Activated CD8-positive, alpha-beta T cell treated with anti-CD3 and anti-CD28 coated beads, Interleukin-2, amount 10 ng/mL, durations not matched to agents 7 days and 5 days (primary cell): Measurements from ENCODE around the gene KCNMB2. TPM values are rescaled to one million over a fixed set of nuclear protein-coding genes. Genes with fewer than 3 reads are reported as not detected.
"Not testable (repeated sequence)": the region's sequence is repeated elsewhere in the genome, so short reads cannot be mapped to it uniquely, and the experiment has no call there.

Source experiments
- ATAC-seq: fragments of 150-1000 bp; cut with Tn5 transposase; one replicate; pipeline ENCODE4 v1.10.0; 2021; ENCODE audit warnings: moderate library complexity
- CTCF ChIA-PET: fragments of 350-600 bp; sonication (Branson Sonifier 250); formaldehyde crosslinking; loops from one replicate; lab custom pipeline; 2021; ENCODE audit warnings: antibody characterized with exemption; lab: Charles Lee
- POLR2A ChIA-PET: fragments of 350-600 bp; sonication (Branson Sonifier 250); formaldehyde crosslinking; loops from one replicate; lab custom pipeline; 2021; ENCODE audit warnings: antibody characterized with exemption; lab: Charles Lee
- DNase-seq: peaks from one replicate; pipeline ENCODE4 v3.0.0-alpha.2; 2020
- H3K27ac Mint-ChIP-seq: one replicate; pipeline ENCODE4 v1.8.0; 2021; ENCODE audit warnings: mild to moderate bottlenecking, mixed read lengths
- H3K27me3 Mint-ChIP-seq: one replicate; pipeline ENCODE4 v1.8.0; 2021; ENCODE audit warnings: low read depth, mixed read lengths
- H3K36me3 Mint-ChIP-seq: one replicate; pipeline ENCODE4 v1.8.0; 2021; ENCODE audit warnings: low read depth, mixed read lengths
- H3K4me1 Mint-ChIP-seq: one replicate; pipeline ENCODE4 v1.8.0; 2021; ENCODE audit warnings: low read depth, mixed read lengths
- H3K4me3 Mint-ChIP-seq: one replicate; pipeline ENCODE4 v1.8.0; 2021; ENCODE audit warnings: mild to moderate bottlenecking, mixed read lengths
- H3K9me3 Mint-ChIP-seq: one replicate; pipeline ENCODE4 v1.8.0; 2022; ENCODE audit warnings: mixed read lengths; ENCODE audit not compliant: insufficient read depth
- total RNA-seq, 2 experiments: library from RNA; stranded (reverse); gene quantifications; one replicate each; pipeline ENCODE4 v1.2.3, GENCODE V29; 2021

KCNMB2 gene
- total RNA-seq, 2 experiments from 2014 or later: not detected

DNA sequence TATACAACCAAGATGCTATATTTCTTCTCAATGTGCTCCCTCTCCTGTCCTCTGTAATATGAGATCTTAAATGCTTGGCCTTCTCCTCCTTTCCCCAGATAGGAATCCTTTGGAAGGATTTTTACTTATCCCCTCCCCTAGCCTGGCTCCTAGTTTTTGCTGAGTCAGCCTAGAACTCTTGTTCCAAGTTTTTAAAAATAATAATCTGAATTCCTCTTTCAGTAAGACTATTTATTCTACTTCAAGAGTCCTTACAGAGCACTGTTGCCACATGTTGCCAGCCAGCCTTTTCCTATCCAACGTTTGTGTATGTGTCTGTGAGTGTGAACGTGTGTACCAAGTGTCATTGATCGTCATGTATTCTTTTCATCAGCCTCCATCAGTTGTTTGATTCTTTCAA, 11.0 kb upstream of the KCNMB2 start:
- Mint-ChIP-seq H3K27me3 (no peaks in the 10 kb centered on the region), H3K4me1 (no peaks in the 10 kb centered on the region), H3K36me3 (no peaks in the 10 kb centered on the region), H3K4me3 (no peak overlapping the region), H3K27ac (no peak overlapping the region), H3K9me3 (no peaks in the 10 kb centered on the region)
- no peak for DNase-seq
- ChIA-PET POLR2A (no interaction called here), CTCF (no interaction called here)
- ATAC-seq: no peak

GRCh38 chr3:178526291-178526690, 9.9 kb upstream of the KCNMB2 start:
- no peaks in the 10 kb centered on the region for H3K27me3 Mint-ChIP-seq
- DNase-seq: no peak

DNA sequence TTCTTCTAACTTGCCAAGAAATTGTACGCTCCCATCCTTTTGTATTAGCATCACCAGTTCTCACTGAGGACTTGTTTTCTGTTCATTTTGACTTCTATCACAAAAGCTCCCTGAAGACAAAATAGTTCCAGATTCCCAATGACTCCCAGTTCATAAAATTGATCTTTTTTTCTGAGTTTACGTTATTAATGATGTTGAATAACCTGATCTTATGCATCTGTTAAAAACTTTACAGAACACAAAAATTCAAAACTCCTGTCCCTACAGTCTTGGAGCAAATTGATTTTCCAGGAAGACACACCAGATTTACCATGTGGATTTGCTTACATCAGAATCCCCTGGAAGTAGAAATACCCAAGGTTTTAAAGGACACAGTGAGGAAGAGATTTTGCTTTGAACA, 8.3 kb upstream of the KCNMB2 start:
- Mint-ChIP-seq H3K4me1 (no peaks in the 10 kb centered on the region), H3K36me3 (no peaks in the 10 kb centered on the region), H3K27ac (no peak overlapping the region), H3K4me3 (no peak overlapping the region), H3K27me3 (no peaks in the 10 kb centered on the region), H3K9me3 (no peaks in the 10 kb centered on the region)
- ATAC-seq: no peak
- DNase-seq: no peak
- CTCF ChIA-PET: no interaction called here
- POLR2A ChIA-PET: no interaction called here

More at GRCh38 chr3:178526291-178526690, 9.9 kb upstream of the KCNMB2 start:
- H3K4me1 Mint-ChIP-seq: no peaks in the 10 kb centered on the region
- H3K36me3 Mint-ChIP-seq: no peaks in the 10 kb centered on the region
- ChIA-PET CTCF (no interaction called here), POLR2A (no interaction called here)
- H3K4me3 Mint-ChIP-seq: no peak overlapping the region
- H3K27ac Mint-ChIP-seq: no peak overlapping the region
- ATAC-seq: no peak
- H3K9me3 Mint-ChIP-seq: no peaks in the 10 kb centered on the region

DNA sequence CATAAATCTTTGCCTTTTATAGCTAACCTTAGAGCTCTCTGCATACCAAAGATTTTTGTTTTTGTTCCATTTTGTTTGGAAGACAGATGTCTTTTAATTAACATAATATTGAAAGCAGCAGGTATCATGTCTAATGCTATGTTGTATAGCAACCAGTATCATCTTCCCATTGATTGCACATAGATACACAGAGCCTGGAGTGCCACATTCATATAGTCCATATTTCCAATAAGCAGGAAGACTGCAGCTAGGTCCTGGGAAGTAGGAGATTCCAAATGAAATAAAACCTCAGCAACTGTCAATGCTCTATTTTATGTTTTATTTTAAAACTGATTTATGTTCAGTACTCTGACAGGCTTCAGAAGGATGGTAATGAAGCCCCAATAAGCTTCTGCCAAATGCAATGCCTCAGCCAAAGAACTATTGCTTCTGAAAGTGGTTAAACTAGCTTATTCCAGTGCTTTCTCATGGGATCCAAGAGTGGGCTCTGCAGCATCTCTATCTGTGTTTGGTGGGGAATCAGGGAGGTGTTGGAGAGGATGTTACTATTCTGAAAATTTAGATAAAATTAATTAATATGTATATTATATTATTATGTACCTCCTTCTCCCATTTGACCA, 6.5 kb upstream of the KCNMB2 start:
- ChIA-PET POLR2A (no interaction called here), CTCF (no interaction called here)
- no peaks in the 10 kb centered on the region for H3K4me1 Mint-ChIP-seq
- H3K9me3 Mint-ChIP-seq: no peaks in the 10 kb centered on the region
- DNase-seq: no peak
- H3K27me3 Mint-ChIP-seq: no peaks in the 10 kb centered on the region
- no peaks in the 10 kb centered on the region for H3K36me3 Mint-ChIP-seq
- no peak overlapping the region for H3K4me3 Mint-ChIP-seq
- ATAC-seq: no peak
- H3K27ac Mint-ChIP-seq: no peak overlapping the region

- Mint-ChIP-seq H3K4me1 (no peaks in the 10 kb centered on the region), H3K9me3 (no peaks in the 10 kb centered on the region)
- CTCF ChIA-PET: no interaction called here
Observed at GRCh38 chr3:178532476-178532875, 3.8 kb upstream of the KCNMB2 start.

DNA sequence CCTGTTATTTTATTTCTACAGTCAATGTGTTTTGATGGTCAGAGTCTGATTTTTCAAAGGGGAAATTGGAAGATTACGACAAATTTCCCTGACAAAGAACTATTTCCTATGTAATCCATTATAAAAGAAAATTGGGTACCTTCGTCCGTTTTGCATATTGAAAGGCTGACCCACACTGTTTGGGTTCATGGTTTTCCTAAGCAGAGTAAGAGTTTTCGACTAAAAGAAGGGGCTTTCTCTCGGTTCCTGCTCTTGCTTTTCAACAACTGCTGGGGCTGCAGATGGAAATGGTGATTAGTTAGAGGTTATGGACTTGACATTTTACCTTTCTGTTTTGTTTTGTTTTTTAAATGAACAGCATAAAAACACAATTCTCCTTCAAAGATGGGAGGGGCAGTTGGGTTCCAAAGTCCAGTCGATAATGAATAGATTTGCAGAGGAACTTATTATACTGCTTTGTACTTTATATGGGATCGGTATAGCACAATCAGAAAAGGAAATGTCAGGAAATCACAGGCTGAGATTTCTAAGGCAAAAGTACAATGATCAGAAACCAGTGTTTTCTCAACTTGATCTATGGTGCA, 978 bp downstream of the KCNMB2 start:
- H3K4me3 Mint-ChIP-seq: no peak overlapping the region
- H3K27me3 Mint-ChIP-seq: peaks cover 10% of the 10 kb centered on the region
- no peak overlapping the region for H3K27ac Mint-ChIP-seq

More at GRCh38 chr3:178532476-178532875, 3.8 kb upstream of the KCNMB2 start:
- POLR2A ChIA-PET: no interaction called here
- no peak overlapping the region for H3K27ac Mint-ChIP-seq
- ATAC-seq: no peak
- no peak overlapping the region for H3K4me3 Mint-ChIP-seq
- no peaks in the 10 kb centered on the region for H3K36me3 Mint-ChIP-seq
- no peak for DNase-seq
- H3K27me3 Mint-ChIP-seq: peaks cover 10% of the 10 kb centered on the region

GRCh38 chr3:178538056-178538455, 1.8 kb downstream of the KCNMB2 start:
- ATAC-seq (no peak), DNase-seq (no peak)
- Mint-ChIP-seq H3K27me3 (peaks cover 10% of the 10 kb centered on the region), H3K4me1 (no peaks in the 10 kb centered on the region), H3K9me3 (no peaks in the 10 kb centered on the region), H3K36me3 (no peaks in the 10 kb centered on the region), H3K4me3 (no peak overlapping the region), H3K27ac (no peak overlapping the region)
- CTCF ChIA-PET: no interaction called here
- POLR2A ChIA-PET: no interaction called here

More for the DNA sequence above, 978 bp downstream of the KCNMB2 start:
- Mint-ChIP-seq H3K36me3 (no peaks in the 10 kb centered on the region), H3K9me3 (no peaks in the 10 kb centered on the region), H3K4me1 (no peaks in the 10 kb centered on the region)
- POLR2A ChIA-PET: no interaction called here
- ATAC-seq (no peak), DNase-seq (no peak)
- CTCF ChIA-PET: no interaction called here

- peaks cover 10% of the 10 kb centered on the region for H3K27me3 Mint-ChIP-seq
- H3K36me3 Mint-ChIP-seq: no peaks in the 10 kb centered on the region
- no peak overlapping the region for H3K27ac Mint-ChIP-seq
- POLR2A ChIA-PET: no interaction called here
- CTCF ChIA-PET: no interaction called here
- no peaks in the 10 kb centered on the region for H3K9me3 Mint-ChIP-seq
- no peaks in the 10 kb centered on the region for H3K4me1 Mint-ChIP-seq
- no peak for DNase-seq
- ATAC-seq: no peak
- no peak overlapping the region for H3K4me3 Mint-ChIP-seq
Observed at GRCh38 chr3:178540184-178540583, 3.9 kb downstream of the KCNMB2 start.

DNA sequence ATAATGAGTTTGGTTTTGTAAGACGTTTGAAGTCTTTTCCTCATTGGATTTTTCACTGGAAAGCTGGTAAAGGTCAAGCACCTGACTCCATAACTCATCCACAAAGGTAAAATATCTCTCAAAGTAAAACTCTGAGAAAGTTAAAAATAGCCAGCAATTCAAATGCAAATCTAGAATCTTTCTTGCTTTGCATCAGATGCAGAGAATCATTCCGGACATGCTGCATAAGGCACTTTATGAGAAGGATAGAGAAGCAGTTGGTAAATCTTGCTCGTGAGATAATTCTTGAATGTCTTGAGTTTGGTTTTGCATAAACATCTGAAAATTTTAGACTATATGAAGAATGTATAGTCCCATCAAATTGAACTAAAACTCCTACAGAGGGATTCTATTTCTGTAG, 9.1 kb downstream of the KCNMB2 start:
- DNase-seq (no peak), ATAC-seq (no peak)
- H3K9me3 Mint-ChIP-seq: no peaks in the 10 kb centered on the region
- no peaks in the 10 kb centered on the region for H3K4me1 Mint-ChIP-seq
- H3K36me3 Mint-ChIP-seq: no peaks in the 10 kb centered on the region
- no peak overlapping the region for H3K4me3 Mint-ChIP-seq
- ChIA-PET POLR2A (no interaction called here), CTCF (no interaction called here)
- no peak overlapping the region for H3K27ac Mint-ChIP-seq
- no peaks in the 10 kb centered on the region for H3K27me3 Mint-ChIP-seq

- H3K27me3 Mint-ChIP-seq: no peaks in the 10 kb centered on the region
- H3K4me3 Mint-ChIP-seq: no peak overlapping the region
- no peaks in the 10 kb centered on the region for H3K36me3 Mint-ChIP-seq
- POLR2A ChIA-PET: no interaction called here
- no peaks in the 10 kb centered on the region for H3K4me1 Mint-ChIP-seq
- CTCF ChIA-PET: no interaction called here
- H3K9me3 Mint-ChIP-seq: no peaks in the 10 kb centered on the region
- no peak overlapping the region for H3K27ac Mint-ChIP-seq
- DNase-seq: no peak
- no peak for ATAC-seq
Observed at GRCh38 chr3:178546079-178546478, 9.8 kb downstream of the KCNMB2 start.

- H3K9me3 Mint-ChIP-seq, H3K36me3 Mint-ChIP-seq, H3K27ac Mint-ChIP-seq, H3K4me3 Mint-ChIP-seq, DNase-seq, CTCF ChIA-PET, POLR2A ChIA-PET, H3K4me1 Mint-ChIP-seq, ATAC-seq, H3K27me3 Mint-ChIP-seq: not testable (repeated sequence)
Observed at GRCh38 chr3:178549426-178549825, 13.2 kb downstream of the KCNMB2 start.

GRCh38 chr3:178551916-178552321, 15.7 kb downstream of the KCNMB2 start:
- Mint-ChIP-seq H3K36me3 (no peaks in the 10 kb centered on the region), H3K9me3 (no peaks in the 10 kb centered on the region), H3K4me1 (no peaks in the 10 kb centered on the region), H3K27me3 (no peaks in the 10 kb centered on the region), H3K27ac (no peak overlapping the region), H3K4me3 (no peak overlapping the region)
- no peak for DNase-seq
- ChIA-PET CTCF (no interaction called here), POLR2A (interaction anchor here (0.6 kb wide), 1 partner anchor 199 kb away, joined by 3 read pairs; no protein-coding TSS in a partner anchor)
- ATAC-seq: no peak
